Measurements from ENCODE around the gene SCMH1. TPM values are rescaled to one million over a fixed set of nuclear protein-coding genes. Genes with fewer than 3 reads are reported as not detected.

The SCMH1 gene
- total RNA-seq, 1 experiment from 2014 or later, result 19.4 TPM

GRCh38 chr1:40982721-40983120 is 259.4 kb downstream of the SCMH1 start (continued):
- TF ChIP-seq E2F4 (CRISPR knock-in tag; IDR thresholded peaks at IDR 0.05; ENCODE audit: borderline replicate concordance, low read depth) (no peak), PRRX2 (CRISPR knock-in tag; IDR thresholded peaks at IDR 0.05) (no peak)

GRCh38 chr1:40981691-40982448 is 260.2 kb downstream of the SCMH1 start:
- Mint-ChIP-seq H3K27me3 (ENCODE audit: low read depth) (no peaks in the 10 kb centered on the region), H3K36me3 (peaks cover 38% of the 10 kb centered on the region), H3K27ac (no peak overlapping the region), H3K9me3 (no peaks in the 10 kb centered on the region), H3K4me3 (peak overlapping the region; percentile 83; the same call in 1 of the 2 replicates), H3K4me1 (peaks cover 23% of the 10 kb centered on the region)
- no peak for ATAC-seq
- ChIA-PET CTCF (interaction anchor here (0.5 to 1.9 kb wide), 3 partner anchors 17 to 33 kb away, joined by 3 to 5 read pairs (median 3); no protein-coding TSS in a partner anchor), POLR2A (no interaction called here)
- TF ChIP-seq ZNF317 (CRISPR knock-in tag; IDR thresholded peaks at IDR 0.05; ENCODE audit: borderline replicate concordance, low read depth), result no peak
- no peak for DNase-seq (ENCODE audit: low spot score)

GRCh38 chr1:40980453-40981121 is 261.5 kb downstream of the SCMH1 start:
- POLR2A ChIA-PET, result interaction anchor here (0.7 to 1.5 kb wide), 3 partner anchors 119 to 1586 kb away, joined by 3 to 11 read pairs (median 3); partner anchors contain the start of genes CITED4 and NFYC
- Mint-ChIP-seq H3K36me3 (peaks cover 25% of the 10 kb centered on the region), H3K9me3 (no peaks in the 10 kb centered on the region), H3K27ac (peak overlapping the region; percentile 76), H3K27me3 (ENCODE audit: low read depth) (no peaks in the 10 kb centered on the region), H3K4me1 (peaks cover 23% of the 10 kb centered on the region), H3K4me3 (peak overlapping the region; percentile 83)
- peak; percentile 25 for DNase-seq (ENCODE audit: low spot score)
- CTCF ChIA-PET, result interaction anchor here (0.8 to 2.7 kb wide), 7 partner anchors 23 to 206 kb away, joined by 3 to 17 read pairs (median 8); partner anchors contain the start of genes CITED4 and SLFNL1
- no peak for ATAC-seq
- TF ChIP-seq AR (CRISPR knock-in tag; IDR thresholded peaks at IDR 0.05), result no peak
- TF ChIP-seq NR2C2 (CRISPR knock-in tag; IDR thresholded peaks at IDR 0.05), result no peak
- no peak for TF ChIP-seq ZNF425 (CRISPR knock-in tag; conservative IDR thresholded peaks at IDR 0.05)
- no peak for TF ChIP-seq ELF4 (CRISPR knock-in tag; IDR thresholded peaks at IDR 0.05; ENCODE audit: low read depth)
- TF ChIP-seq SP1 (CRISPR knock-in tag; conservative IDR thresholded peaks at IDR 0.05), result no peak
- TF ChIP-seq KAT7 (CRISPR knock-in tag; IDR thresholded peaks at IDR 0.05; ENCODE audit: borderline replicate concordance), result no peak
- TF ChIP-seq RELA (CRISPR knock-in tag; IDR thresholded peaks at IDR 0.05; ENCODE audit: borderline replicate concordance), result no peak
- TF ChIP-seq ZNF121 (CRISPR knock-in tag; IDR thresholded peaks at IDR 0.05), result no peak
- TF ChIP-seq ERG (CRISPR knock-in tag; IDR thresholded peaks at IDR 0.05), result no peak
- TF ChIP-seq GABPB1 (CRISPR knock-in tag; IDR thresholded peaks at IDR 0.05), result no peak
- no peak for TF ChIP-seq EMX1 (CRISPR knock-in tag; IDR thresholded peaks at IDR 0.05)
- no peak for TF ChIP-seq NR3C1 (CRISPR knock-in tag; conservative IDR thresholded peaks at IDR 0.05; ENCODE audit: low read depth)
- TF ChIP-seq FOXK1 (CRISPR knock-in tag; IDR thresholded peaks at IDR 0.05), result no peak
- no peak for TF ChIP-seq CDX4 (CRISPR knock-in tag; IDR thresholded peaks at IDR 0.05; ENCODE audit: borderline replicate concordance)
- no peak for TF ChIP-seq ZNF512 (CRISPR knock-in tag; IDR thresholded peaks at IDR 0.05; ENCODE audit: borderline replicate concordance)
- no peak for TF ChIP-seq ESRRA (CRISPR knock-in tag; IDR thresholded peaks at IDR 0.05; ENCODE audit: borderline replicate concordance)
- TF ChIP-seq SMAD4 (CRISPR knock-in tag; IDR thresholded peaks at IDR 0.05), result no peak
- no peak for TF ChIP-seq ZBTB21 (CRISPR knock-in tag; IDR thresholded peaks at IDR 0.05; ENCODE audit: borderline replicate concordance)
